Measurements from ENCODE around the gene DENND1B.
"Not testable (repeated sequence)": the region's sequence is repeated elsewhere in the genome, so short reads cannot be mapped to it uniquely, and the experiment has no call there.

The DENND1B gene

DNA sequence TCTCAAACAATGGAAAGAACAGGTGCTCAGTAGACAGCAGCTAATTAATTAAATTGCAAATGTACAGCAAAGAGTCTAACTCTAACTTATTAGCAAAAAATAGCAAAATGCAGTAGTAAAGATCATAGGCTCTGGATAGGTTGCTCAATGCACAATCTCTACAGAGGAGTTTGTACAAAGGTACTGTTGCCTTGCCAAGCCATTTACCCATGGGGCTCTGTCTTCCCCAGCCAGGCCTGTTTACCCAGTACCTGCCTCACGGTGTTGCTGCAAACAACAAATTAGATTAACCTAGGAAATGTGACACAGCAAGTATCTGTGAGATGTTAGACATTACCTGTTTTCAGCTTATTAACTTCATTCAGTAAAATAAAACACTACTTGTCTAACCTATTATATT is 222.0 kb downstream of the DENND1B start:
- no peak for DNase-seq (ENCODE audit: low read depth)

- no peak for DNase-seq (ENCODE audit: low read depth)
Observed at GRCh38 chr1:197546989-197547388, 228.3 kb downstream of the DENND1B start.

DNA sequence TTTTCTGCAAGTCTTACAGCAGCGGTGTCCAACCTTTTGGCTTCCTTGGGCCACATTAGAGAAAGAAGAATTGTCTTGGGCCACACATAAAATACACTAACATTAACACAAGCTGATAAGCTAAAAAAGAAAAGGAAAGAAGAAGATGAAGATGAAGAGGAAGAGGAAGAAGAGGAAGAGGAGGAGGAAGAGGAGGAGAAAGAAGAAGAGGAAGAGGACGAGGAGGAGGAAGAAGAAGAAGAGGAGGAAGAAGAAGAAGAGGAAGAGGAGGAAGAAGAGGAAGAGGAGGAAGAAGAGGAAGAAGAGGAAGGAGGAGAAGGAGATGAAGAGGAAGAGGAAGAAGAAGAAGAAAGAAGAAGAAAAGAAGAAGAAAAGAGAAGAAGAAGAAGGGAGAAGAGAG is 230.7 kb downstream of the DENND1B start:
- no peak for DNase-seq (ENCODE audit: low read depth)

- no peak for DNase-seq (ENCODE audit: low read depth)
Observed at GRCh38 chr1:197544130-197544529, 231.2 kb downstream of the DENND1B start.

DNA sequence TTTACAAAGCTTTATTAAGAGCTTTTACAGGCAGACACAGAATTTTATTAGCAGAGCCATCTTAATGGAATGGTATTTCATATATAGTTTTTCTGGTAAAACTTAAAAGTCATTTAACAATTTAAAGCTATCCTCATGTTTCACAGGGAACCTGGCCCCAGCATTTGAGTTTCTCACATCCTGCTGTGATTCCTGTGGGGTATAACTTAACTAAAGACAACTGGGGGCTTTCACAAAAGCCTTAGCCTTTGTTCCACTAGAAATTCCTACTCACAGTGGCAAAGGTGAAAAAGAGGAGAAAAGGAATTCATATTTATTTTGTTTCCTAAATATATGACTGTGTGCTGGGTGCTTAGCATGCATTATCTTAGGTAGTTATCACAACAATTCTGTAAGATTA is 233.9 kb downstream of the DENND1B start:
- no peak for DNase-seq (ENCODE audit: low read depth)

DNA sequence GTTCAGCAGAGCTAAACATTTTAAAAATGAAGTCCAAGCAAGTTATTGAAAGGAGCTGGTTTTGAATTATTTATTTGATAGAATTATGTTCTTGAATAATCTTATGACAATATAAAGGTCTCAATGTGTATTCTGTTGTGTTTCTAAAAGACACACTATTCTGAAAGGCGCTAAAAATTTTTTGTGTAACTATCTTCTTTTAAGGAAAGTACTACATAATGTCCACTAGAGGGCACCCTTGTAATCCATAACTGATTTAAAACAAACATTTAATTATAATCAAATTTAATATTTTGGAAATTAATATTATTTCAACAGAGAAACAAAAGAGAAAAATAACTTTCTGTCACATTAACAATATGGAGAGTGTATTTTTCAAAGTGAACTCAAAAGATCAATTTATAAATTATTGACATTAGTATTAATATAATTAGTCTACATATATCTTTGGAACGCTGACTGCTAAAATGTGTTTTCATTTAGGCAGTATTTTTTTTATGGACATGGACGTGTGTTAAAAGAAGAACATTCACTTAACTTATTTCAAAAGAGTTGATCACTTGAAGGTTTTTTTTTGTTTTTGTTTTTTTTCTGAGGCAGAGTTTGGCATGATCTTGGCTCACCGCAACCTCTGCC is 248.4 kb downstream of the DENND1B start:
- peak; percentile 21 for DNase-seq (ENCODE audit: low read depth)

GRCh38 chr1:197521118-197521739 is 254.1 kb downstream of the DENND1B start:
- peak; percentile 4 for DNase-seq (ENCODE audit: low read depth)

GRCh38 chr1:197519741-197520334 is 255.4 kb downstream of the DENND1B start:
- DNase-seq (ENCODE audit: low read depth), result peak; percentile 1

DNA sequence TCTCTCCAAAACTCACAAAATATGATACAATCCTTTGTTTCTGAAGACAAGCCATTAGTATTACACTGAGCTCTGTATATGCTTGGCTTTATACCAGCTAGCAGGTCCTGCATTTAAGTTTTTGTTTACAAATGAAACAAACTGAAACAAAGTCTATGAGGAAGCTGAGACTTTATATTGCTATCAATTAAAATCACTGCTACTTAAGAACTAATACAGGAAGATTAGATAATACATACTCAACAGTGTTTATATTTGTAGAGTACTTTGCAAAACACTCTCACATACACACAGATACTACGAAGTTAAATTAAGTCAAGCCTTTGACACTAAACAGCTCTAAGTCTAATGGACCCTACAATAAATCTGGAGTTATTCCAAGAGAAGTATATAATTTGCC is 259.9 kb downstream of the DENND1B start:
- no peak for DNase-seq (ENCODE audit: low read depth)

DNA sequence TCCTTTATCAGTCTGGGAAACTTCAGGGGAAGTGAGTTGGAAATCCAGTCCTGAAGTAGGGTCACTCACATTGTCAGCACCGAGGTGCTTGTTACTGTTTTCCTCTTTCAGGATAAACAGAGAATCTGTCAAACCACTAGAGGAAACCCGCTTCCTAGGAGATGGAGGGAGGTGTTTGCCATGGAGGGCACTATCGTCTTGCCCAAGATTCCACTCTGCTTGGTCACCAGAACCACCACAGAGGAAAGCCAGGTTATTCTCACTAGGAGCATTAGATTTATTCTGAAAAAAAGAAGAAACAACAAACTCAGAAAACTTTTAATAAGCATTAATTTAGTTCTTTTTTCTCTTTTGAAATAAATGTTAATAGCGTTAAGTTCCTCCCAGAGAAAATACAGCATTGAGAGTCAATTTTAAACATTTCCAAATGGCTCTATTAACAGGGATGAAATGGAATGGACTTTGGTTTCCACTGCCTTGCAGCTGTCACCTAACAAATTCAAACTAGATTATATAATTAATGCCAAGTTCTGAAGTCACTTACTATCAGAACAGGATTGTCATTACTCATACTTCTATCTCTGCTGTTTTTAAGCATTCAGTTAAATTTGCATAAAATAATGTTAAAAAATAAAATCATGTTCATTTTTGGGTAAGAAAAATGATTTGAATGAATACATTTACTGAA is 264.4 kb downstream of the DENND1B start:
- no peak for DNase-seq (ENCODE audit: low read depth)

GRCh38 chr1:197496722-197497121 is 278.6 kb downstream of the DENND1B start:
- DNase-seq (ENCODE audit: low read depth), result no peak

DNA sequence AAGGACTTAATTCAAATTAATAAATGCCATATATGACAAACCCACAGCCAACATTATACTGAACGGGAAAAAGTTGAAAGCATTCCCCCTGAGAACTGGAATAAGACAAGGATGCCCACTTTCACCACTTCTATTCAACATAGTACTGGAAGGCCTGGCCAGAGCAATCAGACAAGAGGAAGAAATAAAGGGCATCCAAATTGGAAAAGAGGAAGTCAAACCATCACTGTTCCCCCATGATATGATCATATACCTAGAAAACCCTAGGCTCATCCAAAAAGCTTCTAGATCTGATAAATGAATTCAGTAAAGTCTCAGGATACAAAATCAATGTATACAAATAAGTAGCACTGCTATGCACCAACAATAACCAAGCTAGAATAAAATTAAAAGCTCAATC is 283.8 kb downstream of the DENND1B start:
- not testable (repeated sequence) for DNase-seq (ENCODE audit: low read depth)

GRCh38 chr1:197486946-197487345 is 288.3 kb downstream of the DENND1B start:
- DNase-seq (ENCODE audit: low read depth), result no peak

- DNase-seq (ENCODE audit: low read depth), result no peak
Observed at GRCh38 chr1:197485790-197486189, 289.5 kb downstream of the DENND1B start.

GRCh38 chr1:197481101-197481500 is 294.2 kb downstream of the DENND1B start:
- DNase-seq (ENCODE audit: low read depth), result peak; percentile 6

GRCh38 chr1:197480446-197480845 is 294.8 kb downstream of the DENND1B start:
- DNase-seq (ENCODE audit: low read depth), result no peak

- no peak for DNase-seq (ENCODE audit: low read depth)
Observed at GRCh38 chr1:197472141-197472540, 303.1 kb downstream of the DENND1B start.

- no peak for DNase-seq (ENCODE audit: low read depth)
Observed at GRCh38 chr1:197471248-197471985, 303.9 kb downstream of the DENND1B start.

GRCh38 chr1:197470330-197470729 is 304.9 kb downstream of the DENND1B start:
- DNase-seq (ENCODE audit: low read depth), result no peak

DNA sequence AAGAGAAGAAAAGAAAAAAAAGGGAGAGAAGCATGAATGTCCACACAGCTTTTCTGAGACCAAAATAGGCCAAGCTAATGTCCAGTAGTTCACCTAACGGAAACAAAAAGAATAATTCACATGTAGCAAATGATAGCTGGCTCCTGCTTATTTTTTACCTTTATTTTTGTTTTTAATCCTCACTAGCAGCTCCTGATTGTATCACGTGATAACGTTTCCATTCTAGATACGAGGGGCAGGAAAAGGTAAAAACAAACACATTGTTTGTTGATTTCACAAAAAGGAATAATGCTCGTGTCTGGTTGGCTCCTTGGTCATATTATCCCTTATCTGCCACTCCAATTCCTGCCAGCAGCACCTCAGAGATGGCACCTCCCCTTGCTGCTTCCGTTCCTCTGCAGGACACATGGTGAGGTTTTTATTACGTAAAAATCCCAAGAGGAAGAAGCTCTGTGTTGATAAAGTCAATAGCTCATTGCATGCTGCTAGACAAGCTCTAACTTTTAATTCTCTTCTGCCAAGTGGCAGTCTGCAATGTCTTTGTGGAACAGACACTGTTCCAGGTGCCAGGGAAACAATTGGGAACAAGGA is 305.6 kb downstream of the DENND1B start:
- DNase-seq (ENCODE audit: low read depth), result no peak

DNA sequence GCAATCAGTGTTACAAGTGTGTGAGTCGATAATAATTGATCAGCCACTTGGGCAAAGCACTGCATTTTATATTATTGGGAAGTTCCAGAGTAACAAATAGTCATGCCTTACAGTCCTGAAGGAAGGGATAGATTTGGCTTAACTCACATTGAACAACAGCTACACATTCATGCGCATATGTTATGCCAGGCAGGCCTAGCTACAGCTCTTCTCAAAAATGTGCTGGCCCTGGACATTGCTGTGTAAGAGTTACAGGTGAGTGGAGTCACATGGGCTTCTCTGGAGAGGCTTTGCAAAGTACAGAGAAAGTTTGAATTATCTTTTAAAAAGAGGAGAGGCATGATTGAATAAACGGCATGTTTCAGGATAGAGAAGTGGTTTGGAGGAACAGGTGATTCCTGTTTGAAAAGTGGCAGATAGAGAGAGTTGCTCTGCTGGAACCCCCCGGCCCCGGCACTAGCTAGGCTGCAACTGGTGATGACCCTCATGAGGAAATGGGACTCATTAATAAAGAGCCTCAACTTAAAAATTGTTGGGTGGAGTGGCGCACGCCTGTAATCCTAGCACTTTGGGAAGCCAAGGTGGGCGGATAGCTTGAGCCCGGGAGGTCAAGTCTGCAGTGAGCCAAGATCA is 306.6 kb downstream of the DENND1B start:
- DNase-seq (ENCODE audit: low read depth), result no peak

Data from fibroblast of gingiva (primary cell).